ENCODE results near the gene OTUB2.

Gene OTUB2

GRCh38 chr14:93997082-93997481, 29.1 kb upstream of the OTUB2 start, which contains the start of gene CCDC197:
TSS of gene CCDC197 (plus strand) at chr14:93997301. CDS start at chr14:93998132, 831 bp downstream.
- no peak for DNase-seq (ENCODE audit: low read depth)

GRCh38 chr14:93997916-93998870, 27.9 kb upstream of the OTUB2 start:
- DNase-seq (ENCODE audit: low read depth): no peak

GRCh38 chr14:93998871-93999403, 27.2 kb upstream of the OTUB2 start:
- DNase-seq (ENCODE audit: low read depth): no peak

- DNase-seq (ENCODE audit: low read depth): no peak
Observed at GRCh38 chr14:93999573-93999972, 26.6 kb upstream of the OTUB2 start.

GRCh38 chr14:94000267-94000666, 25.9 kb upstream of the OTUB2 start:
- DNase-seq (ENCODE audit: low read depth): no peak

- DNase-seq (ENCODE audit: low read depth): no peak
Observed at GRCh38 chr14:94001016-94001415, 25.1 kb upstream of the OTUB2 start.

- no peak for DNase-seq (ENCODE audit: low read depth)
Observed at GRCh38 chr14:94001501-94002396, 24.4 kb upstream of the OTUB2 start.

GRCh38 chr14:94003397-94003796, 22.7 kb upstream of the OTUB2 start:
- DNase-seq (ENCODE audit: low read depth): no peak

- no peak for DNase-seq (ENCODE audit: low read depth)
Observed at GRCh38 chr14:94004015-94004414, 22.1 kb upstream of the OTUB2 start.

GRCh38 chr14:94005324-94006073, 20.6 kb upstream of the OTUB2 start:
- DNase-seq (ENCODE audit: low read depth): no peak

GRCh38 chr14:94008234-94008633, 17.9 kb upstream of the OTUB2 start:
- DNase-seq (ENCODE audit: low read depth): no peak

GRCh38 chr14:94009767-94010166, 16.4 kb upstream of the OTUB2 start:
- DNase-seq (ENCODE audit: low read depth): no peak

- no peak for DNase-seq (ENCODE audit: low read depth)
Observed at GRCh38 chr14:94010625-94011024, 15.5 kb upstream of the OTUB2 start.

- DNase-seq (ENCODE audit: low read depth): no peak
Observed at GRCh38 chr14:94011795-94012194, 14.3 kb upstream of the OTUB2 start.

- no peak for DNase-seq (ENCODE audit: low read depth)
Observed at GRCh38 chr14:94014382-94014781, 11.8 kb upstream of the OTUB2 start.

- no peak for DNase-seq (ENCODE audit: low read depth)
Observed at GRCh38 chr14:94015223-94015622, 10.9 kb upstream of the OTUB2 start.

GRCh38 chr14:94016446-94016976, 9.6 kb upstream of the OTUB2 start:
- no peak for DNase-seq (ENCODE audit: low read depth)

GRCh38 chr14:94018308-94018707, 7.8 kb upstream of the OTUB2 start:
- no peak for DNase-seq (ENCODE audit: low read depth)

GRCh38 chr14:94019329-94019728, 6.8 kb upstream of the OTUB2 start:
- no peak for DNase-seq (ENCODE audit: low read depth)

GRCh38 chr14:94020267-94020666, 5.9 kb upstream of the OTUB2 start:
- no peak for DNase-seq (ENCODE audit: low read depth)

GRCh38 chr14:94021001-94021400, 5.1 kb upstream of the OTUB2 start:
- DNase-seq (ENCODE audit: low read depth): no peak

All from stimulated activated CD8-positive, alpha-beta memory T cell treated with anti-CD3 and anti-CD28 coated beads, Interleukin-7, amount 100 ng/mL, for 24 hours (primary cell).